K562 (cell line): Measurements from ENCODE around the gene CFD. TPM values are rescaled to one million over a fixed set of nuclear protein-coding genes. Genes with fewer than 3 reads are reported as not detected.

Experiments
- FOXM1 ChIP-seq, 2 experiments: fragments of 450-650 bp in 1 of 2; sonication (generic) in 1 of 2; formaldehyde crosslinking in 1 of 2; IDR thresholded peaks; 2 replicates each; pipeline versions ENCODE4 v1.6.1 to v1.9.0; 2017 to 2022; ENCODE audit warnings: low read depth in 2 of 2, mild to moderate bottlenecking in 2 of 2, missing genetic modification reagents in 1 of 2, moderate library complexity in 1 of 2
- FOXP1 ChIP-seq: sonication (generic); formaldehyde crosslinking; IDR thresholded peaks from 2 replicates; pipeline ENCODE4 v1.8.0; 2022; ENCODE audit warnings: mild to moderate bottlenecking, missing genetic modification reagents
- HCFC1 ChIP-seq: IDR thresholded peaks from 2 replicates; pipeline ENCODE4 v1.6.1; 2012; ENCODE audit warnings: low read depth, low read length, improper control_type of control experiment
- KAT2B ChIP-seq: IDR thresholded peaks from one replicate; pipeline ENCODE4 v1.6.1; 2012; ENCODE audit warnings: low read depth, mild to moderate bottlenecking, control low read depth, inconsistent platforms, low read length, moderate library complexity
- MEF2A ChIP-seq: IDR thresholded peaks from 2 replicates; pipeline ENCODE4 v1.6.1; 2011; ENCODE audit warnings: low read depth, mild to moderate bottlenecking, low read length, moderate library complexity; ENCODE audit not compliant: control insufficient read depth
- MYC ChIP-seq, 2 experiments: fragments of 250-450 bp in 1 of 2; sonication (Bioruptor Pico) in 1 of 2; IDR thresholded peaks; 2 replicates each; pipeline versions ENCODE4 v1.5.1 to v1.6.1; 2012 to 2021; ENCODE audit warnings: low read depth in 2 of 2, borderline replicate concordance in 1 of 2, improper control_type of control experiment in 1 of 2, low read length in 1 of 2, mild to moderate bottlenecking in 1 of 2, moderate library complexity in 1 of 2
- NCOA1 ChIP-seq: fragments of 450-650 bp; IDR thresholded peaks from 2 replicates; pipeline ENCODE4 v1.6.1; 2016; ENCODE audit warnings: low read depth
- PHF20 ChIP-seq: fragments of 450-650 bp; IDR thresholded peaks from 2 replicates; pipeline ENCODE4 v1.6.1; 2018; ENCODE audit not compliant: partially characterized antibody
- RBM25 ChIP-seq: fragments of 200-400 bp; formaldehyde crosslinking; IDR thresholded peaks from 2 replicates; pipeline ENCODE4 v1.6.1; 2018; ENCODE audit warnings: low read length, low read depth, moderate library complexity; ENCODE audit not compliant: severe bottlenecking
- SNIP1 ChIP-seq: fragments of 450-650 bp; IDR thresholded peaks from 2 replicates; pipeline ENCODE4 v1.7.1; 2017; ENCODE audit warnings: low read depth, mild to moderate bottlenecking
- SUPT5H ChIP-seq: fragments of 450-650 bp; IDR thresholded peaks from 2 replicates; pipeline ENCODE4 v1.6.1; 2016
- THRA ChIP-seq: fragments of 450-650 bp; IDR thresholded peaks from 2 replicates; pipeline ENCODE4 v1.6.1; 2017; ENCODE audit warnings: mild to moderate bottlenecking, moderate library complexity
- ZBTB1 ChIP-seq: sonication (generic); formaldehyde crosslinking; IDR thresholded peaks from 2 replicates; pipeline ENCODE4 v1.8.1; 2023; ENCODE audit warnings: missing genetic modification reagents, low read depth, mild to moderate bottlenecking, borderline replicate concordance
- ZEB2 ChIP-seq: fragments of 450-650 bp; IDR thresholded peaks from 2 replicates; pipeline ENCODE4 v1.6.1; 2016
- ZNF134 ChIP-seq: fragments of 250-450 bp; sonication (Bioruptor Pico); conservative IDR thresholded peaks from 2 replicates; pipeline ENCODE4 v1.4.0; 2020
- ZNF212 ChIP-seq: fragments of 450-650 bp; formaldehyde crosslinking; IDR thresholded peaks from 2 replicates; pipeline ENCODE4 v1.4.0; 2020; ENCODE audit warnings: mild to moderate bottlenecking
- ZNF239 ChIP-seq: fragments of 250-450 bp; sonication (Bioruptor Pico); IDR thresholded peaks from 2 replicates; pipeline ENCODE4 v1.4.0; 2020; ENCODE audit warnings: mild to moderate bottlenecking
- ZNF511 ChIP-seq: sonication (generic); formaldehyde crosslinking; IDR thresholded peaks from 2 replicates; pipeline ENCODE4 v1.8.0; 2022; ENCODE audit warnings: mild to moderate bottlenecking, missing genetic modification reagents
- ZNF707 ChIP-seq: fragments of 250-450 bp; sonication (Bioruptor Pico); conservative IDR thresholded peaks from 2 replicates; pipeline ENCODE4 v1.8.0; 2022; ENCODE audit warnings: inconsistent platforms, mild to moderate bottlenecking, moderate library complexity
- polyA plus RNA-seq, 8 experiments: library from polyadenylated mRNA; depleted of rRNA in 4 of 8; stranded (reverse) in 5 of 8; unstranded in 3 of 8; fragments of >200 nt; fragmentation: Nextera tagmentation in 2 of 8; fragmentation: Illumina TruSeq in 1 of 8; extraction: Ambion mirVana in 2 of 8; extraction: Trizol in 1 of 8; gene quantifications; 2 replicates each; pipeline versions ENCODE4 v1.2.1 to v1.2.3, GENCODE V29; 2011 to 2014; ENCODE audit warnings: inconsistent platforms in 1 of 8, missing spikeins in 1 of 8
- total RNA-seq, 7 experiments: library from RNA; depleted of rRNA in 6 of 7; stranded (reverse); fragments of >200 nt in 6 of 7; fragmentation: Illumina TruSeq in 2 of 7; extraction: Trizol in 2 of 7; gene quantifications; 2 replicates each; pipeline versions ENCODE4 v1.2.1 to v1.2.3, GENCODE V29; 2011 to 2021; ENCODE audit warnings: low replicate concordance in 1 of 7
- TF ChIP-seq, protein P1 (sequence below), 2 experiments: IDR thresholded peaks; 2 replicates each; pipeline ENCODE4 v1.6.1; 2012; ENCODE audit warnings: improper control_type of control experiment in 2 of 2, low read depth in 2 of 2, low read length in 2 of 2, borderline replicate concordance in 1 of 2
- TF ChIP-seq, protein P2 (sequence below): fragments of 450-650 bp; IDR thresholded peaks from 2 replicates; pipeline ENCODE4 v1.6.1; 2016; ENCODE audit warnings: mild to moderate bottlenecking

Gene CFD
- total and polyA plus RNA-seq, 9 of the 15 experiments (the other 6 are each of a cell fraction or from before 2014, with no cell fraction given): 0.52 to 59.4 (median 7.6) TPM

DNA sequence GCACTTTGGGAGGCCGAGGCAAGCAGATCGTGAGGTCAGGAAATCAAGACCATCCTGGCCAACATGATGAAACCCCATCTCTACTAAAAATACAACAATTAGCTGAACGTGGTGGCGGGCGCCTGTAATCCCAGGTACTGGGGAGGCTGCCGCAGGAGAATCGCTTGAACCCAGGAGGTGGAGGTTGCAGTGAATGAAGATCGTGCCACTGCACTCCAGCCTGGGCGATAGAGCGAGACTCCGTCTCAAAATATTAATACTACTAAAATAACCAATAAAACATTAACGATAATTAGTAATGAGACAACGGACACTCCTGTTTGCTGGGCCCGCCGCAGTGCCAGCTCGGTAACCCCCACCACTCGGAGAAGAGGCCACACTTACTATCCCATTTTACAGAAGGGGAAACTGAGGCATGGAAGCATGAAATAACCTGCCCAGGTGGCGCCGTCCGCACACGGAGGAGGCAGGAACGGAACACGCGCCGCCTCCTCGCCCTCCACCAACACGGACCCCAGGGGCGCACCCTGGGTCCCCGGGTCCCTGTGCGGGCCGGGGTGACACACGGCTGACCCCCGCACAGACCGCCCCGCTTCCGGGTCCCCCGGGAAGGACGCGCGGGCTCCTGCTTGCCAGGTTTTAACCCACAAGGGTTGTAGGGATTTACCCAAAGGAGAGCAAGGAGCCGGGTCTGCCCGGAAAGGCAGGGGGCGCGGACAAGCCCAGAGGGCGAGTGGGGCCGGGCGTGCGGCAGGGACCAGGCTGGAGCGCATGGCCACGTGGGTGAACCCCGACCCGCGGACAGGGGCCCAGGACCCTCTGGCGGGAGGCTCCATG, 52.0 kb downstream of the CFD start (continued):
- TF ChIP-seq, protein P1, sequence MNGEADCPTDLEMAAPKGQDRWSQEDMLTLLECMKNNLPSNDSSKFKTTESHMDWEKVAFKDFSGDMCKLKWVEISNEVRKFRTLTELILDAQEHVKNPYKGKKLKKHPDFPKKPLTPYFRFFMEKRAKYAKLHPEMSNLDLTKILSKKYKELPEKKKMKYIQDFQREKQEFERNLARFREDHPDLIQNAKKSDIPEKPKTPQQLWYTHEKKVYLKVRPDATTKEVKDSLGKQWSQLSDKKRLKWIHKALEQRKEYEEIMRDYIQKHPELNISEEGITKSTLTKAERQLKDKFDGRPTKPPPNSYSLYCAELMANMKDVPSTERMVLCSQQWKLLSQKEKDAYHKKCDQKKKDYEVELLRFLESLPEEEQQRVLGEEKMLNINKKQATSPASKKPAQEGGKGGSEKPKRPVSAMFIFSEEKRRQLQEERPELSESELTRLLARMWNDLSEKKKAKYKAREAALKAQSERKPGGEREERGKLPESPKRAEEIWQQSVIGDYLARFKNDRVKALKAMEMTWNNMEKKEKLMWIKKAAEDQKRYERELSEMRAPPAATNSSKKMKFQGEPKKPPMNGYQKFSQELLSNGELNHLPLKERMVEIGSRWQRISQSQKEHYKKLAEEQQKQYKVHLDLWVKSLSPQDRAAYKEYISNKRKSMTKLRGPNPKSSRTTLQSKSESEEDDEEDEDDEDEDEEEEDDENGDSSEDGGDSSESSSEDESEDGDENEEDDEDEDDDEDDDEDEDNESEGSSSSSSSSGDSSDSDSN (IDR thresholded peaks at IDR 0.05; ENCODE audit: borderline replicate concordance in 1 of 2, low read depth in 2 of 2, low read length in 2 of 2): peak in 1 of 2 experiments; percentile 71; a peak in 1 of 4 replicates
- no peak for TF ChIP-seq THRA
- TF ChIP-seq, protein P2, sequence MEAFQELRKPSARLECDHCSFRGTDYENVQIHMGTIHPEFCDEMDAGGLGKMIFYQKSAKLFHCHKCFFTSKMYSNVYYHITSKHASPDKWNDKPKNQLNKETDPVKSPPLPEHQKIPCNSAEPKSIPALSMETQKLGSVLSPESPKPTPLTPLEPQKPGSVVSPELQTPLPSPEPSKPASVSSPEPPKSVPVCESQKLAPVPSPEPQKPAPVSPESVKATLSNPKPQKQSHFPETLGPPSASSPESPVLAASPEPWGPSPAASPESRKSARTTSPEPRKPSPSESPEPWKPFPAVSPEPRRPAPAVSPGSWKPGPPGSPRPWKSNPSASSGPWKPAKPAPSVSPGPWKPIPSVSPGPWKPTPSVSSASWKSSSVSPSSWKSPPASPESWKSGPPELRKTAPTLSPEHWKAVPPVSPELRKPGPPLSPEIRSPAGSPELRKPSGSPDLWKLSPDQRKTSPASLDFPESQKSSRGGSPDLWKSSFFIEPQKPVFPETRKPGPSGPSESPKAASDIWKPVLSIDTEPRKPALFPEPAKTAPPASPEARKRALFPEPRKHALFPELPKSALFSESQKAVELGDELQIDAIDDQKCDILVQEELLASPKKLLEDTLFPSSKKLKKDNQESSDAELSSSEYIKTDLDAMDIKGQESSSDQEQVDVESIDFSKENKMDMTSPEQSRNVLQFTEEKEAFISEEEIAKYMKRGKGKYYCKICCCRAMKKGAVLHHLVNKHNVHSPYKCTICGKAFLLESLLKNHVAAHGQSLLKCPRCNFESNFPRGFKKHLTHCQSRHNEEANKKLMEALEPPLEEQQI: no peak
- TF ChIP-seq ZBTB1 (CRISPR knock-in tag): no peak
- 0 out of 2 replicates have a peak, but pooled peaks have one; percentile 29 for TF ChIP-seq FOXP1
- peak; percentile 74 for TF ChIP-seq MYC (IDR thresholded peaks at IDR 0.05; ENCODE audit: low read depth, low read length)
- TF ChIP-seq MYC (CRISPR knock-in tag; IDR thresholded peaks at IDR 0.05; ENCODE audit: borderline replicate concordance, low read depth): peak; percentile 69; the same call in 1 of the 2 replicates
- TF ChIP-seq KAT2B: no peak
- 0 out of 2 replicates have a peak, but pooled peaks have one; percentile 38 for TF ChIP-seq ZNF511 (CRISPR knock-in tag)
- no peak for TF ChIP-seq FOXM1 (IDR thresholded peaks at IDR 0.05; ENCODE audit: low read depth)
- TF ChIP-seq FOXM1 (CRISPR knock-in tag; IDR thresholded peaks at IDR 0.05; ENCODE audit: low read depth): no peak
- TF ChIP-seq ZNF239 (CRISPR knock-in tag): no peak
- TF ChIP-seq NCOA1: no peak
- no peak for TF ChIP-seq ZNF707 (CRISPR knock-in tag)
- TF ChIP-seq SUPT5H: 0 out of 2 replicates have a peak, but pooled peaks have one; percentile 37
- TF ChIP-seq ZEB2: no peak
- no peak for TF ChIP-seq ZNF212
- TF ChIP-seq MEF2A: no peak
- no peak for TF ChIP-seq ZNF134 (CRISPR knock-in tag)
- TF ChIP-seq SNIP1: no peak
- TF ChIP-seq HCFC1: no peak
- TF ChIP-seq PHF20: peak; percentile 37
- peak; percentile 64 for TF ChIP-seq RBM25
